ENCODE measurements around the gene TNS3.

GRCh38 chr7:47631711-47632110 is 49.8 kb upstream of the TNS3 start:
- TF ChIP-seq EZH2 (IDR thresholded peaks at IDR 0.05; ENCODE audit: insufficient read depth, low read length), result no peak
- TF ChIP-seq CTCF (IDR thresholded peaks at IDR 0.05; ENCODE audit: insufficient read depth, low read depth, low read length), result no peak
